T47D (cell line): Measurements from ENCODE around the gene FBXL20.
"Not testable (repeated sequence)": the region's sequence is repeated elsewhere in the genome, so short reads cannot be mapped to it uniquely, and the experiment has no call there.

Experiments used
- DNase-seq, 2 experiments: peaks; one replicate each; pipeline versions ENCODE4 v3.0.0 to v3.0.0-alpha.2; 2011 to 2012; ENCODE audit warnings: low read depth in 1 of 2, low spot score in 1 of 2
- JUND ChIP-seq: IDR thresholded peaks from 2 replicates; pipeline ENCODE4 v1.6.1; 2012; ENCODE audit warnings: low read depth
- in situ Hi-C: cut with HindIII; loops from 2 replicates; pipeline ENCODE4 v1.10.0; 2016; ENCODE audit warnings: low sequenced_read_pairs, low pct_unique_long_range_greater_than_20kb

FBXL20 gene

DNA sequence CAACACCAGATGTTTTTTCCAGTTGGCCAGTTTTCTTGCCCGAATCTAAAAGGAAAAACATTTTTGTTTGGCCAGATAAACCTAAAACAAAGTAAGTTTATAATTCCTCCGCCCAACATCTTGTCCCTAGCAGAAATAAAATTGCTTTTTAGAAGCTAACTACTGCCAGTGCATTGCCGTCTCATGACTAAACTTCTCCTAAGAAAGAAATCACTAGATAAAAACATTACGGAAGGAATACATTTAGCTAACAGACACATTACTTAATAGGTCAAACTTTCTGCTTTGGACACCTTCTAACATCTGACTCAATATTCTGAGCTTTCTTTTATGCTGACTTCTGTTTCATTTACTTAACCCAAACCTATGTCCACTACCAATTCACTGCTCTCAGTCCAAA is 36.2 kb downstream of the FBXL20 start:
- no peak for DNase-seq
- in situ Hi-C loops = no loop called here
- TF ChIP-seq JUND = no peak

DNA sequence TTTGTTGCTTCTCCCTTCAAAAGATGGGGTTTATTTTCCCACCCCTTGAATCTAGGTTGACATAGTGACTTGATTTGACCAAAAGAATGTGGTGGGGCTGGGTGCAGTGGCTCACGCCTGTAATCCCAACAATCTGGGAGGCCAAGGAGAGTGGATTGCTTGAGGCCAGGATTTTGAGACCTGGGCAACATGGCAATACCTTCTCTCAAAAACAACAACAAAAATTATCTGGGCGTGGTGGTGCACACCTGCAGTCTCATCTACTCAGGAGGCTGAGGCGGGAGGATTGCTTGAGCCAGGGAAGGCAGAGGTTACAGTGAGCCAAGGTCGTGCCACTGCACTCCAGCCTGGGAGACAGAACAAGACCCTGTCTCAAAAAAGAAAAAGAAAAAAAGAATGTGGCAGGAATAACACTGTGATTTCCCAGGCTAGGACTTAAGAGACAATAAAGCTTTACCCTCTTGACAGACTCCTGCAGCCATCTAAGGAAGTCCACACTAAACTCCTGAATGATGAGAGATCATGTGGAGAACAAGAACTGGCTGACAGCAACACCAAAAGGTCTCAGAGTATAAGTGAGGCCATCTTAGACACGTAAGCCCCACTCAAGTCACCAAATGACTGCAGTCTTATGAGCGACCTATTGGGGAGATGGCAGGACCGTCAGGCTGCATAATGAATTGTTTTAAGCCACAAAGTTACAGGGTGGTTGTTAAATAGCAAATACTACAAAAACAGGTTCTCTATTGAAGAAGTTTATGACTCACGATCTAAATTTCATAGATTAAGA is 37.0 kb downstream of the FBXL20 start:
- in situ Hi-C loops = no loop called here
- DNase-seq = no peak
- TF ChIP-seq JUND = no peak

DNA sequence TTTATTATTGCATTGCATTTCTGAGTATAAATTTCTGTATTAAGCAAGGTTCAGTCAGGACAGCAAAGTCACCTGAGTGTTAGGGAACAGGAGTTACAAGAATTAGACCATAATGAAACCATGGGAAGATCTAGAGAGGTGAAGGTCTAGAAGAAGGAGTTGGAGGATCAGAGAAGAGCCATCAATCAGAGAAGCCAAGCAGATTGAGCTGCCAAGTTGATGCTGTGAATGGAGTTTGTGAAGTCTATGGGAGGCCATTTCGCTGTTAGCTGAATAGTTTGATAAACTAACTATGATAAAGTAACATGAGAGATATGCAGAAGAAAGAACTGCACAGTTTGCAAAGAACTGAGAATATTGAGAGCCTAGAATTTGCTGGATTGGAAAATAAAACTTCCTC is 40.4 kb downstream of the FBXL20 start:
- no peak for TF ChIP-seq JUND
- no peak for DNase-seq
- in situ Hi-C loops = no loop called here

DNA sequence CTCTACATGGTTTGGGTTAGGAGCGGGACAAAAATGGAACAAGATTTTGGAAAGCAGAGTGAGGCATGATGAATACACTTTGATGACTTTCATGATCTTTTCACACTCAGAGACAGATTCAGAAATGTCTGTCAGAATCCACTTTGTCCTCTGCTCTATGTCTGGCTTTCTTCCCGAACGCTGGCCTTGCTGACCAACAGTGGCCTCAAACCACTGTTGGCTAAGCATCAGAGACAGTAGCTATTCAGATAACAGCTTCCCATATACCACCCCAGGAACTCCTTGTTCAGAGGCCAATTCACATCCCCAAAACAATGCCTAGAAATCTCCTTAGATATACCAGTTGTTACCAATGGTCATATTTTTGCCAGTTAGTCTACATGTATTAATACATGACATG is 40.9 kb downstream of the FBXL20 start:
- in situ Hi-C loops = no loop called here
- no peak for TF ChIP-seq JUND
- DNase-seq = no peak

DNA sequence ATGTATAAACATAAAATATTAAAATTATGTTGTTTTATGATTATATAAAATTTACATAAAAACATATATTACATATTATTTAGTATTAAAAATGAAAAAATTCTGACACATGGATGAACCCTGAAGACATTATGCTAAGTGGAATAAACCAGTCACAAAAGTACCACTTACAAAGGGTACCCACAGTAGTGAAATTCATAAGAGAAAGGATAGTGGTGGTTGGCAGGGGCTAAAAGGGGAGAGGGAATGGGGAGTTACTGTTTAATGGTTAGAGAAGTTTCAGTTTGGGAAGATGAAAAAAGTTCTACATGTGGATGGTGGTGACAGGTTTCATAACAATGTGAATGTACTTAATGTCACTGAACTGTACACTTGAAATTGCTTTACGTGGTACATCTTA is 41.4 kb downstream of the FBXL20 start:
- TF ChIP-seq JUND = no peak
- in situ Hi-C loops = no loop called here
- no peak for DNase-seq

DNA sequence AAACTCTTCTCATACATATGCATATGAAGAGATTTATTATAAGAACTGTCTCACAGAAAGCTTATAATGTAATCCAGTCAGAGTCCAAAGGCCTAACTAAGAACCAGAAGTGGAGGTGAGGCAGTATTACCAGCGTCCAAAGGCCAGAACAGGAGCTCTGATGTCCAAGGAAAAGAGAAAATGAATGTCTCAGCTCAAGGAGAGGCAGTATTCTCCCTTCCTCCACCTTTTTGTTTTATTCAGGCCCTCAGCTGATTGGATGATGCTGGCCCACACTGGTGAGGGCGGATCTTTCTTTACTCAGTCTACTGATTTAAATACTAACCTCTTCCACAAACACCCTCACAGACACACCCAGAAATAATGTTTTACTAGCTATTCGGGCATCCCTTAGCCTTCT is 43.4 kb downstream of the FBXL20 start:
- DNase-seq = no peak
- in situ Hi-C loops = no loop called here
- TF ChIP-seq JUND = no peak

DNA sequence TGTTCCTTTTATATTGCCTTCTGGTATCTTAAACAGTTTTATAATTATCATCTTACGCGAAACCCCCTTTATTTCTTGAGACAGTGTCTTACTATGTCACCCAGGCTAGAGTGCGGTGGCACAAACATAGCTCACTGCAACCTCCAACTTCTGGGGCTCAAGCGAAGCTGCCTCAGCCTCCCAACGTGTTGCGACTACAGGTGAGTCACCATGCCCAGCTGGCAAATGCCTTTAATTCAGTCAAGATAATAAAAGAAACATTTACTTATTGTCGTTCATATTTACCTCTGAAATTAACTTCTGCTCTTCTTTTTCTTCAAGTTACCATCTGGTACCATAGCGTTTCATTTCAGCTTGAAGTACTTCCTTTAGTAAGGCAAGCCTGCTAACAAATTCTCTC is 43.9 kb downstream of the FBXL20 start:
- no peak for DNase-seq
- no peak for TF ChIP-seq JUND
- in situ Hi-C loops = no loop called here

DNA sequence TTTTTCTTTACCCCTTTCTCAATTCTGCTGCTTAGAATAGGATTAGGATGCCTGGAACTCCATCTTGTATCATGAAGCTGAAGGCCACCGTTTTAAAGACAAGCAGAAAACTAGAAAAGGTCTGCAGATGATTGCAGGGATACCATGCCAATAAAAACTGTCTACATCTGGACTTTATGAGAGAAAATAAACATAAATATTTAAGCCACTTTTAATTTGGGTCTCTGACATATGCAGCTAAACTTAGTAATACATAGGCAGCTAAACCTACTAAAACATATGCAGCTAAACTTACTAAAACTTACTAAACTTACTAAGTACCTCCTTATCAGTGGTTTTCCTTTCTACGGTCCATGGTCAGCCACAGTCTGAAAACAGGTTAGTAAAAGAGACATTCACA is 48.4 kb downstream of the FBXL20 start:
- in situ Hi-C loops = no loop called here

DNA sequence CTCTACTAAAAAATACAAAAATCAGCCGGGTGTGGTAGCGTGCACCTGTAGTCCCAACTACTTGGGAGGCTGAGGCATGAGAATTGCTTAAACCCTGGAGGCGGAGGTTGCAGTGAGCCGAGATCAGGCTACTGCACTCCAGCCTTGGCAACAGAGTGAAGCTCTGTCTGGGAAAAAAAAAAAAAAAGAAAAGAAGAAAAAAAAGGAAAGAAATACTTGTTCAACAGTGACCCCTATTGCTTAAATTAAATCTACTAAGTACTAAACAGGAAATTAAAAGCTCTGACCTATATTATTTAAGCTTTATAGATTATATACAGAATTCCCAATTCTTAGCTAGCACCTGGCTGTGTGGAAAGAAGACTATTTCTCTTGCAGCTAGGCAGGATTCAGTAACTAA is 48.9 kb downstream of the FBXL20 start:
- no peak for DNase-seq
- in situ Hi-C loops = no loop called here
- no peak for TF ChIP-seq JUND

More for the DNA sequence above, 48.4 kb downstream of the FBXL20 start:
- TF ChIP-seq JUND = no peak
- DNase-seq = no peak

DNA sequence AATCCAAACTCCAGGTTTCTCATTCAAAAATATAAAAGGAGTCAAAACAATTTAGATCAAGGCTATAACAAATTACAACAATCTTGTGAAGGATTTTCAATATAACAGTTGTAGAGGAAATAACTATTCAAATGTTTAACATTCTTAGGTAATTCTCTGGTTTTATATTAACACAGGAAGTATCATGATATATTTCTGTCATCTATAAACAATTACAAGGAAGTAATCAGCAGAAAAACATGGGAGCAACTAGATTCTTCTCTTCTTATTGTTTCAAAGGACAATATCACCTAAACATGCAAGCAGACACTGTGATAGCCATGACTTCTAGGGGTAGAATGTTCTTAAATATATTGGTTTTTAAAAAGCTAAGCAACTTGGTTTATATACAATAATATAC is 49.9 kb downstream of the FBXL20 start:
- no peak for TF ChIP-seq JUND
- DNase-seq = no peak
- in situ Hi-C loops = no loop called here

DNA sequence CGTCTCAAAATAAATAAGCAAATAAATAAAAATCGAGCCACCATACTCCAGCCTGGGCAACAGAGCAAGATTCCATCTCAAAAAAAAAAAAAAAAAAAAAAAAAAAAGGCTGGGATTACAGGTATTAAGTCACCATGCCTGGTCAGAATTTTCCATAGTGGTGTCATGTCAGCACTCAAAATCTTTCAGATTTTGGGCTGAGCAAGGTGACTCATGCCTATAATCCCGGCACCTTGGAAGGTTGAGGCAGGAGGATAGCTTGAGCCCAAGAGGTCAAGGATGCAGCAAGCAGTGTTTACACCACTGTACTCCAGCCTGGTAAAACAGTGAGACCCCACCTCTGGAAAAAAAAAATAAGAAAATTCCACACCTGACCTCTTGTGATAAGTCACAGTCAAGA is 52.2 kb downstream of the FBXL20 start:
- TF ChIP-seq JUND = no peak
- in situ Hi-C loops = no loop called here
- no peak for DNase-seq

DNA sequence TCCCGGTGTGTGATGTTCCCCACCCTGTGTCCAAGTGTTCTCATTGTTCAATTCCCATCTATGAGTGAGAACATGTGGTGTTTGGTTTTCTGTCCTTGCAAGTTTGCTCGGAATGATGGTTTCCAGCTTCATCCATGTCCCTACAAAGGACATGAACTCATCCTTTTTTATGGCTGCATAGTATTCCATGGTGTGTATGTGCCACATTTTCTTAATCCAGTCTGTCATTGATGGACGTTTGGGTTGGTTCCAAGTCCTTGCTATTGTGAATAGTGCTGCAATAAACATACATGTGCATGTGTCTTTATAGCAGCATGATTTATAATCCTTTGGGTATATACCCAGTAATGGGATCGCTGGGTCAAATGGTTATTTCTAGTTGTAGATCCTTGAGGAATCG is 54.6 kb downstream of the FBXL20 start:
- DNase-seq, in situ Hi-C loops: not testable (repeated sequence)

DNA sequence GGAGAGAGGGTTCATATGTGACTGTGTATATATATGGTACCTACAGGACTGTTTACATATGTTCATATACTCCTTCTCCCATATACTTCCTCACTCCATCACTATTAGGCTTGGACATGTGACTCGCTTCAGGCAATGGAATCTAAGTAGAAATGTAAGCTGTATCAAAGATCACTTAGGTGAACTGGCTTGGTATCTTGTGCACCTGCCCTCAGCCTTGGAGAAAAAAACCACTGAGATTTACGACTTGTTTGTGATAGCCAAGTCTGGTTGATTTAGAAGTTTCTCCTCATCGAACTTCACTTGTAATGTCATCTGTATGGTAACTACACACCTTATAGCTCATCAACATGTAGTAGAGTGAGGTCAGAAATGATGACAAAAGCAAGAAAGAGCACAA is 59.9 kb downstream of the FBXL20 start:
- in situ Hi-C loops = no loop called here
- DNase-seq = no peak
- TF ChIP-seq JUND = no peak

DNA sequence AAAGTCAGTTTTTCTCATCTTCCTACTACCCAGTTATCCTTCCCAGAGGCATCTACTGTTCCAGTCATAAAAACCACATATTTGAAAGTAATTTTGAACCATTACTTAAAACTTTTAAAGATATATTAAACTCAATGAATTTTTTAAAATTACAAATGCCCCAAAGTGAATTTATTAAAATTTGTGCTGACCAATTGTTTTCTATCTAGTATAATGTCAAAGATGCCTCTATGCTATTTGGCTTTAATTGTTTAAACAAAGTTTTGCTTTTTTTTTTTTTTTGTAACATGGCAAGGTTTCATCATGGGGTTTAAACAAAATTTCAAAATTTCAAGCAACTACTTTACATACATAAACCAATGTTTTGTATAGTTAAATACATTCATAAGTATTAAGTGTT is 60.7 kb downstream of the FBXL20 start:
- DNase-seq = no peak
- TF ChIP-seq JUND = no peak
- in situ Hi-C loops = no loop called here
